Astrocyte (in vitro differentiated cells and primary cell): ENCODE results near the gene OR8B2. TPM values are rescaled to one million over a fixed set of nuclear protein-coding genes. Genes with fewer than 3 reads are reported as not detected.

Experiments used
- DNase-seq: peaks from one replicate; pipeline ENCODE4 v3.0.0-alpha.2; 2010; ENCODE audit warnings: low read depth
- FAIRE-seq: peaks from 2 replicates; lab custom pipeline; 2011; peaks lifted over from hg19 to GRCh38; lab: Jason Lieb, UNC
- H2AFZ ChIP-seq: 2 replicates; pipeline ENCODE4 v1.6.0; 2012; ENCODE audit warnings: low read depth, low read length, inconsistent platforms
- H3K27ac ChIP-seq: 2 replicates; pipeline ENCODE4 v1.5.1; 2011; ENCODE audit warnings: low read depth, low read length, inconsistent platforms
- H3K27me3 ChIP-seq: 2 replicates; pipeline ENCODE4 v1.6.0; 2011; ENCODE audit warnings: low read length, inconsistent platforms; ENCODE audit not compliant: insufficient read depth
- H3K36me3 ChIP-seq: 2 replicates; pipeline ENCODE4 v1.5.1; 2011; ENCODE audit warnings: low read length, inconsistent platforms; ENCODE audit not compliant: insufficient read depth
- H3K4me1 ChIP-seq: 2 replicates; pipeline ENCODE4 v1.5.1; 2011; ENCODE audit warnings: low read length, inconsistent platforms; ENCODE audit not compliant: insufficient read depth
- H3K4me2 ChIP-seq: 2 replicates; pipeline ENCODE4 v1.6.0; 2012; ENCODE audit warnings: low read length, inconsistent platforms
- H3K4me3 ChIP-seq: 2 replicates; pipeline ENCODE4 v1.5.1; 2011; ENCODE audit warnings: low read depth, mild to moderate bottlenecking, low read length, inconsistent platforms; ENCODE audit not compliant: insufficient read depth
- H3K79me2 ChIP-seq: 2 replicates; pipeline ENCODE4 v1.6.0; 2012; ENCODE audit warnings: mild to moderate bottlenecking, low read length, inconsistent platforms; ENCODE audit not compliant: insufficient read depth
- H3K9ac ChIP-seq: 2 replicates; pipeline ENCODE4 v1.6.0; 2012; ENCODE audit warnings: mild to moderate bottlenecking, low read length, inconsistent platforms
- H3K9me3 ChIP-seq: 2 replicates; pipeline ENCODE4 v1.5.1; 2012; ENCODE audit warnings: low read depth, mild to moderate bottlenecking, low read length, inconsistent platforms; ENCODE audit not compliant: insufficient read depth
- H4K20me1 ChIP-seq: 2 replicates; pipeline ENCODE4 v1.6.0; 2012; ENCODE audit warnings: low read length, inconsistent platforms; ENCODE audit not compliant: insufficient read depth
- H3K27ac Mint-ChIP-seq: one replicate; pipeline ENCODE4 v1.8.0; 2021; ENCODE audit warnings: mild to moderate bottlenecking, mixed read lengths; ENCODE audit not compliant: unreplicated experiment
- H3K27me3 Mint-ChIP-seq: one replicate; pipeline ENCODE4 v1.8.0; 2021; ENCODE audit warnings: low read depth, mixed read lengths; ENCODE audit not compliant: unreplicated experiment
- H3K36me3 Mint-ChIP-seq: one replicate; pipeline ENCODE4 v1.8.0; 2021; ENCODE audit warnings: low read depth, mixed read lengths; ENCODE audit not compliant: unreplicated experiment
- H3K4me1 Mint-ChIP-seq: one replicate; pipeline ENCODE4 v1.8.0; 2021; ENCODE audit warnings: low read depth, mixed read lengths; ENCODE audit not compliant: unreplicated experiment
- H3K4me3 Mint-ChIP-seq: one replicate; pipeline ENCODE4 v1.8.0; 2021; ENCODE audit warnings: mild to moderate bottlenecking, moderate library complexity, mixed read lengths; ENCODE audit not compliant: unreplicated experiment
- H3K9me3 Mint-ChIP-seq: one replicate; pipeline ENCODE4 v1.8.0; 2021; ENCODE audit warnings: mild to moderate bottlenecking, mixed read lengths; ENCODE audit not compliant: unreplicated experiment
- EZH2 ChIP-seq: IDR thresholded peaks from 2 replicates; pipeline ENCODE4 v1.6.1; 2012; ENCODE audit warnings: mild to moderate bottlenecking, low read length, inconsistent platforms; ENCODE audit not compliant: insufficient read depth
- total RNA-seq: library from RNA; stranded (reverse); gene quantifications from 2 replicates; pipeline ENCODE4 v1.2.1, GENCODE V29; 2021
- TF ChIP-seq, protein P1 (sequence below): IDR thresholded peaks from 2 replicates; pipeline ENCODE4 v1.5.1; 2011; ENCODE audit warnings: low read depth, mild to moderate bottlenecking, inconsistent platforms, low read length, moderate library complexity; ENCODE audit not compliant: insufficient read depth

The OR8B2 gene
- total RNA-seq, 1 donor from 2014 or later: not detected

DNA sequence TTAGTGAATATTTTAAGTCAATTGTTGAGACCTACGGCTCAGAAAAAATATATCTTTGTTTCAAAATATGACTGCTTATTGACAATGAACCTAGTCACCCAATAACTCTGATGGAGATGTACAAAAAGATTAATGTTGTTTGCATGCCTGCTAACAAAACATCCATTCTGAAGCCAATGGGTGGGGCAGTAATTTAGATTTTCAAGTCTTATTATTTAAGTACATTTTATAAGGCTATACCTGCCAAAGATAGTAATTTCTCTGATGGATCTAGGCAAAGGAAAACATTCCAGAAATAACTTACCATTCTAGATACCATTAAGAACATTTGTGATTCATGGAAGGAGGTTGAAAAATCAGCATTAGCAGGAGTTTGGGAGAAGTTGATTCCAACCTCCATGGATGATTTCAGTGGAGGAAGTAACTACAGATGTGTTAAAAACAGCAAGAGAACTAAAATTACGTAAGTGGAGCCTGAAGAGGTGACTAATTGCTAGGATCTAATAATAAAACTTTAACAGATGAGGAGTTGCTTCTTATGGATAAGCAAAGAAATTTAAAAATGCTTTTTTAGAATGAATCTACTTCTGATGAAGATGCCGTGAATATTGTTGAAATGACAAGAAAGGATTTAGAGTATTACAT is 37.9 kb downstream of the OR8B2 start:
- Histone ChIP-seq H3K4me2 (no peak overlapping the region), H3K9ac (no peak overlapping the region), H3K9me3 (no peaks in the 10 kb centered on the region), H3K4me1 (no peaks in the 10 kb centered on the region), H3K36me3 (no peaks in the 10 kb centered on the region), H3K27me3 (no peaks in the 10 kb centered on the region), H4K20me1 (no peaks in the 10 kb centered on the region), H3K4me3 (no peak overlapping the region), H2AFZ (no peak overlapping the region), H3K27ac (no peak overlapping the region), H3K79me2 (no peaks in the 10 kb centered on the region)
- Mint-ChIP-seq H3K4me1 (no peaks in the 10 kb centered on the region), H3K9me3 (peaks cover 2% of the 10 kb centered on the region), H3K36me3 (no peaks in the 10 kb centered on the region), H3K27ac (no peak overlapping the region), H3K27me3 (no peaks in the 10 kb centered on the region), H3K4me3 (no peak overlapping the region)
- no peak for TF ChIP-seq EZH2
- TF ChIP-seq, protein P1, sequence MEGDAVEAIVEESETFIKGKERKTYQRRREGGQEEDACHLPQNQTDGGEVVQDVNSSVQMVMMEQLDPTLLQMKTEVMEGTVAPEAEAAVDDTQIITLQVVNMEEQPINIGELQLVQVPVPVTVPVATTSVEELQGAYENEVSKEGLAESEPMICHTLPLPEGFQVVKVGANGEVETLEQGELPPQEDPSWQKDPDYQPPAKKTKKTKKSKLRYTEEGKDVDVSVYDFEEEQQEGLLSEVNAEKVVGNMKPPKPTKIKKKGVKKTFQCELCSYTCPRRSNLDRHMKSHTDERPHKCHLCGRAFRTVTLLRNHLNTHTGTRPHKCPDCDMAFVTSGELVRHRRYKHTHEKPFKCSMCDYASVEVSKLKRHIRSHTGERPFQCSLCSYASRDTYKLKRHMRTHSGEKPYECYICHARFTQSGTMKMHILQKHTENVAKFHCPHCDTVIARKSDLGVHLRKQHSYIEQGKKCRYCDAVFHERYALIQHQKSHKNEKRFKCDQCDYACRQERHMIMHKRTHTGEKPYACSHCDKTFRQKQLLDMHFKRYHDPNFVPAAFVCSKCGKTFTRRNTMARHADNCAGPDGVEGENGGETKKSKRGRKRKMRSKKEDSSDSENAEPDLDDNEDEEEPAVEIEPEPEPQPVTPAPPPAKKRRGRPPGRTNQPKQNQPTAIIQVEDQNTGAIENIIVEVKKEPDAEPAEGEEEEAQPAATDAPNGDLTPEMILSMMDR: no peak
- FAIRE-seq (no peak), DNase-seq (no peak)

DNA sequence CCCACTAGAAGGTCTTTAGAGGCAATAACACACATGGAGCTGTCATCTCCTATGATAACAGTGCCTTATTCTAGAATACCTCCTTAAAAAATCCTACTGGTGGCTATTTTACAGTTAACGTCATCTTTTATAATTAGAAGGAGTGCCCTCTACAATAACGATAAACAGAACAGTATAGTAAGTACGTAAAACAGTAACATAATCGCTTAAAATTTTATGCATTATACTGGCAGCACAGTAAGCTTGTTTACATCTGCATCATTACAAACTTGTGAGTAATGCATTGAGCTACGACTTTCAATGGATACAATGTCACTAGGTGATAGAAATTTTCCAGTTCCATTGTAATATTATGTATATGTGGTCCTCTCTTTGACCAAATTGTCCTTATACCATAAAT is 40.0 kb downstream of the OR8B2 start:
- Mint-ChIP-seq H3K4me3 (no peak overlapping the region), H3K36me3 (no peaks in the 10 kb centered on the region), H3K4me1 (no peaks in the 10 kb centered on the region), H3K27ac (no peak overlapping the region), H3K9me3 (peaks cover 2% of the 10 kb centered on the region), H3K27me3 (no peaks in the 10 kb centered on the region)
- H3K27me3 ChIP-seq: no peaks in the 10 kb centered on the region
- no peaks in the 10 kb centered on the region for H4K20me1 ChIP-seq
- no peak overlapping the region for H2AFZ ChIP-seq
- no peaks in the 10 kb centered on the region for H3K79me2 ChIP-seq
- H3K4me2 ChIP-seq: no peak overlapping the region
- no peak overlapping the region for H3K4me3 ChIP-seq
- no peak for TF ChIP-seq EZH2
- TF ChIP-seq, protein P1: no peak
- H3K4me1 ChIP-seq: no peaks in the 10 kb centered on the region
- no peaks in the 10 kb centered on the region for H3K36me3 ChIP-seq
- no peaks in the 10 kb centered on the region for H3K9me3 ChIP-seq
- FAIRE-seq (no peak), DNase-seq (no peak)
- H3K9ac ChIP-seq: no peak overlapping the region
- no peak overlapping the region for H3K27ac ChIP-seq

DNA sequence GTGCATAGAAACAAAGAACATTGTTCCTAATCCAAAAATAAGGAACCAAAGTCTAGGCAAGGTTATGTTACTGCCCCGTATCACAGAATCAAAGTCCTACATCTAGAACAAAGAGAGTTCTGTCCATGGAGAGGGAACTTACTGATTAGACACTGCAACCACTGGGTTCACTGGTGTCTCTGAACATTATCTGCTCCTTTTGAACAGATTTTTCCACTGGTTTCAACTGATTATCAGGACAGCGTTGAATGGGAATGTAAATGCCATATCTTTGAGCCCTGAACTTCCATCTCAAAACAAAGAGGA is 44.2 kb downstream of the OR8B2 start:
- Histone ChIP-seq H3K4me3 (no peak overlapping the region), H3K27me3 (no peaks in the 10 kb centered on the region), H2AFZ (no peak overlapping the region), H3K4me2 (no peak overlapping the region), H3K79me2 (no peaks in the 10 kb centered on the region), H3K9ac (no peak overlapping the region), H3K36me3 (no peaks in the 10 kb centered on the region), H4K20me1 (no peaks in the 10 kb centered on the region), H3K9me3 (no peaks in the 10 kb centered on the region), H3K27ac (no peak overlapping the region), H3K4me1 (no peaks in the 10 kb centered on the region)
- Mint-ChIP-seq H3K9me3 (no peaks in the 10 kb centered on the region), H3K27ac (no peak overlapping the region), H3K4me3 (no peak overlapping the region), H3K36me3 (no peaks in the 10 kb centered on the region), H3K27me3 (no peaks in the 10 kb centered on the region), H3K4me1 (no peaks in the 10 kb centered on the region)
- DNase-seq: no peak
- no peak for FAIRE-seq
- TF ChIP-seq EZH2: no peak
- TF ChIP-seq, protein P1: no peak
